Hepatocyte (in vitro differentiated cells): Measurements from ENCODE around the gene UQCC5. TPM values are rescaled to one million over a fixed set of nuclear protein-coding genes. Genes with fewer than 3 reads are reported as not detected.

Source experiments
- DNase-seq: peaks from one replicate; pipeline ENCODE4 v3.0.0-alpha.2; 2016; ENCODE audit warnings: low spot score
- H2AFZ ChIP-seq: fragments of 200-600 bp; sonication (generic); 2 replicates; pipeline ENCODE4 v1.6.0; 2016; ENCODE audit warnings: antibody characterized with exemption, mild to moderate bottlenecking
- H3K27ac ChIP-seq: fragments of 200-600 bp; sonication (generic); 2 replicates; pipeline ENCODE4 v1.5.1; 2016; ENCODE audit warnings: mild to moderate bottlenecking
- H3K27me3 ChIP-seq: fragments of 200-600 bp; sonication (generic); 2 replicates; pipeline ENCODE4 v1.6.1; 2016
- H3K36me3 ChIP-seq: fragments of 200-600 bp; sonication (generic); replicated peaks from 2 replicates; pipeline ENCODE4 v1.5.1; 2016; ENCODE audit warnings: low read depth; ENCODE audit not compliant: insufficient read depth
- H3K4me1 ChIP-seq: fragments of 200-600 bp; sonication (generic); 2 replicates; pipeline ENCODE4 v1.5.1; 2016; ENCODE audit warnings: mild to moderate bottlenecking, moderate library complexity; ENCODE audit not compliant: insufficient read depth
- H3K4me2 ChIP-seq: fragments of 200-600 bp; sonication (generic); 2 replicates; pipeline ENCODE4 v1.6.0; 2016
- H3K4me3 ChIP-seq: fragments of 200-600 bp; sonication (generic); 2 replicates; pipeline ENCODE4 v1.5.1; 2016; ENCODE audit warnings: mild to moderate bottlenecking
- H3K79me2 ChIP-seq: fragments of 200-600 bp; sonication (generic); 2 replicates; pipeline ENCODE4 v1.6.0; 2017; ENCODE audit warnings: mild to moderate bottlenecking
- H3K9me2 ChIP-seq: fragments of 200-600 bp; sonication (generic); replicated peaks from 2 replicates; pipeline ENCODE4 v1.6.0; 2017; ENCODE audit warnings: mild to moderate bottlenecking; ENCODE audit not compliant: insufficient read depth
- H3K9me3 ChIP-seq: fragments of 200-600 bp; sonication (generic); 2 replicates; pipeline ENCODE4 v1.5.1; 2016; ENCODE audit warnings: low read depth, mild to moderate bottlenecking
- H4K20me1 ChIP-seq: fragments of 200-600 bp; sonication (generic); 2 replicates; pipeline ENCODE4 v1.6.0; 2016; ENCODE audit warnings: mild to moderate bottlenecking; ENCODE audit not compliant: insufficient read depth, poor library complexity, severe bottlenecking
- CTCF ChIP-seq: fragments of 200-600 bp; sonication (generic); IDR thresholded peaks from 2 replicates; pipeline ENCODE4 v1.5.1; 2016; ENCODE audit warnings: antibody characterized with exemption, mild to moderate bottlenecking; ENCODE audit not compliant: poor library complexity
- EZH2 ChIP-seq: fragments of 200-600 bp; sonication (generic); IDR thresholded peaks from 2 replicates; pipeline ENCODE4 v1.6.1; 2016; ENCODE audit warnings: antibody characterized with exemption, mild to moderate bottlenecking, borderline replicate concordance
- EZH2phosphoT487 ChIP-seq: fragments of 200-600 bp; sonication (generic); IDR thresholded peaks from one replicate; pipeline ENCODE4 v1.6.1; 2018; ENCODE audit warnings: antibody characterized with exemption, mild to moderate bottlenecking, low read depth, moderate library complexity; ENCODE audit not compliant: unreplicated experiment, severe bottlenecking
- WGBS: methylation state at CpG from one replicate; pipeline ENCODE4 v1.1.6; 2016; ENCODE audit warnings: low lambda C conversion rate; ENCODE audit errors: missing lambda C conversion rate; 5-methylcytosine and 5-hydroxymethylcytosine counted together
- polyA plus RNA-seq: library from polyadenylated mRNA; unstranded; fragments of >200 nt; fragmentation: Nextera tagmentation; extraction: Ambion mirVana; gene quantifications from 2 replicates; pipeline ENCODE4 v1.2.1, GENCODE V29; 2016
- total RNA-seq: library from RNA; depleted of rRNA; stranded (reverse); fragments of >200 nt; gene quantifications from 2 replicates; pipeline ENCODE4 v1.2.3, GENCODE V29; 2014

The UQCC5 gene
- total and polyA plus RNA-seq, 2 experiments from 2014 or later = 0.83 to 51.7 TPM

GRCh38 chr3:52488746-52489145 is 47.7 kb upstream of the UQCC5 start:
- no peaks in the 10 kb centered on the region for H3K9me2 ChIP-seq
- H3K27me3 ChIP-seq = no peaks in the 10 kb centered on the region
- no peaks in the 10 kb centered on the region for H3K36me3 ChIP-seq
- no peak for DNase-seq
- TF ChIP-seq EZH2phosphoT487 (no peak), CTCF (no peak), EZH2 (no peak)
- H3K4me1 ChIP-seq = peaks cover 11% of the 10 kb centered on the region
- H3K27ac ChIP-seq = no peak overlapping the region
- no peak overlapping the region for H2AFZ ChIP-seq
- WGBS = 94% methylated on average over 3 of the region's 3 CpGs
- no peak overlapping the region for H3K4me2 ChIP-seq
- no peaks in the 10 kb centered on the region for H4K20me1 ChIP-seq
- no peak overlapping the region for H3K4me3 ChIP-seq
- no peaks in the 10 kb centered on the region for H3K79me2 ChIP-seq
- no peaks in the 10 kb centered on the region for H3K9me3 ChIP-seq

- Histone ChIP-seq H4K20me1 (no peaks in the 10 kb centered on the region), H3K27me3 (no peaks in the 10 kb centered on the region), H3K79me2 (no peaks in the 10 kb centered on the region), H3K9me3 (no peaks in the 10 kb centered on the region), H2AFZ (no peak overlapping the region), H3K36me3 (no peaks in the 10 kb centered on the region), H3K27ac (no peak overlapping the region), H3K9me2 (no peaks in the 10 kb centered on the region), H3K4me3 (no peak overlapping the region), H3K4me2 (no peak overlapping the region), H3K4me1 (peaks cover 4% of the 10 kb centered on the region)
- DNase-seq = no peak
- no peak for TF ChIP-seq CTCF
- no peak for TF ChIP-seq EZH2phosphoT487
- TF ChIP-seq EZH2 = no peak
- WGBS = 96% methylated on average over 16 of the region's 18 CpGs
These were observed 47.0 kb upstream of the UQCC5 start for GRCh38 chr3:52489453-52489852.

- no peaks in the 10 kb centered on the region for H4K20me1 ChIP-seq
- H3K9me2 ChIP-seq = no peaks in the 10 kb centered on the region
- no peak overlapping the region for H3K27ac ChIP-seq
- H3K79me2 ChIP-seq = no peaks in the 10 kb centered on the region
- no peaks in the 10 kb centered on the region for H3K4me1 ChIP-seq
- H3K4me3 ChIP-seq = no peak overlapping the region
- no peaks in the 10 kb centered on the region for H3K9me3 ChIP-seq
- WGBS = 89% methylated on average over 22 of the region's 22 CpGs
- TF ChIP-seq EZH2 (no peak), CTCF (no peak), EZH2phosphoT487 (no peak)
- no peak for DNase-seq
- H3K4me2 ChIP-seq = no peak overlapping the region
- H3K27me3 ChIP-seq = no peaks in the 10 kb centered on the region
- no peak overlapping the region for H2AFZ ChIP-seq
- no peaks in the 10 kb centered on the region for H3K36me3 ChIP-seq
These were observed 46.1 kb upstream of the UQCC5 start for GRCh38 chr3:52490035-52490938.
